Right hindlimb (tissue), 1 donor: ENCODE data around the gene PCDHGB5.
A peak's percentile ranks its signal among the peaks of the same experiment; 100 is the strongest.
"Not testable (repeated sequence)": the region's sequence is repeated elsewhere in the genome, so short reads cannot be mapped to it uniquely, and the experiment has no call there.

ENCODE experiments used
- DNase-seq: peaks from one replicate; pipeline ENCODE4 v3.0.0-alpha.2; 2018

Gene PCDHGB5

GRCh38 chr5:141382469-141383294 is 15.1 kb upstream of the PCDHGB5 start, which contains the start of gene PCDHGA7:
Gene PCDHGA7, plus strand, starts transcription at chr5:141382742. Its CDS starts 158 bp downstream, at chr5:141382900.
- DNase-seq = no peak

- no peak for DNase-seq
Measured at GRCh38 chr5:141383345-141383744, 14.4 kb upstream of the PCDHGB5 start.

GRCh38 chr5:141384471-141385267 is 13.1 kb upstream of the PCDHGB5 start:
- no peak for DNase-seq

- not testable (repeated sequence) for DNase-seq
Measured at GRCh38 chr5:141387557-141388311, 10.0 kb upstream of the PCDHGB5 start, which contains the start of gene PCDHGB4. Gene PCDHGB4, plus strand, starts transcription at chr5:141387698. Its CDS starts 187 bp downstream, at chr5:141387885.

GRCh38 chr5:141388661-141389060 is 9.1 kb upstream of the PCDHGB5 start:
- DNase-seq = no peak

- no peak for DNase-seq
Measured at GRCh38 chr5:141389153-141390042, 8.3 kb upstream of the PCDHGB5 start.

GRCh38 chr5:141392429-141393198 is 5.1 kb upstream of the PCDHGB5 start, which contains the start of gene PCDHGA8:
Gene PCDHGA8, plus strand, starts transcription at chr5:141392633. Its CDS starts 181 bp downstream, at chr5:141392814.
- no peak for DNase-seq

GRCh38 chr5:141393267-141393666 is 4.5 kb upstream of the PCDHGB5 start:
- DNase-seq = no peak

- not testable (repeated sequence) for DNase-seq
Measured at GRCh38 chr5:141394401-141395187, 3.2 kb upstream of the PCDHGB5 start.

- DNase-seq = no peak
Measured at GRCh38 chr5:141398608-141399007, 861 bp downstream of the PCDHGB5 start.

- no peak for DNase-seq
Measured at GRCh38 chr5:141399555-141400258, 2.0 kb downstream of the PCDHGB5 start.

- peak; percentile 34 for DNase-seq
Measured at GRCh38 chr5:141402553-141403243, 5.0 kb downstream of the PCDHGB5 start, which contains the start of gene PCDHGA9. Gene PCDHGA9, plus strand, starts transcription at chr5:141402778. Its CDS starts 175 bp downstream, at chr5:141402953.

GRCh38 chr5:141403387-141403786 is 5.6 kb downstream of the PCDHGB5 start:
- DNase-seq = no peak

GRCh38 chr5:141407790-141408505 is 10.2 kb downstream of the PCDHGB5 start, which contains the start of gene PCDHGB6:
Gene PCDHGB6, plus strand, starts transcription at chr5:141408021. Its CDS starts 182 bp downstream, at chr5:141408203.
- peak; percentile 46 for DNase-seq

GRCh38 chr5:141409598-141410306 is 12.0 kb downstream of the PCDHGB5 start:
- DNase-seq = no peak

- no peak for DNase-seq
Measured at GRCh38 chr5:141411575-141411974, 13.8 kb downstream of the PCDHGB5 start.
